Activated naive CD4-positive, alpha-beta T cell treated with anti-CD3 and anti-CD28 coated beads, Interleukin-2, amount 50 U/mL, for 24 hours (primary cell): ENCODE results near the gene MACROH2A1.

ENCODE experiments used
- H3K27ac Mint-ChIP-seq: one replicate; pipeline ENCODE4 v1.8.0; 2021; ENCODE audit warnings: mild to moderate bottlenecking, mixed read lengths
- H3K27me3 Mint-ChIP-seq: one replicate; pipeline ENCODE4 v1.8.0; 2021; ENCODE audit warnings: mixed read lengths
- H3K36me3 Mint-ChIP-seq: one replicate; pipeline ENCODE4 v1.8.0; 2021; ENCODE audit warnings: mixed read lengths
- H3K4me1 Mint-ChIP-seq: one replicate; pipeline ENCODE4 v1.8.0; 2021; ENCODE audit warnings: mixed read lengths
- H3K4me3 Mint-ChIP-seq: one replicate; pipeline ENCODE4 v1.8.0; 2021; ENCODE audit warnings: mild to moderate bottlenecking, mixed read lengths
- H3K9me3 Mint-ChIP-seq: one replicate; pipeline ENCODE4 v1.8.0; 2021; ENCODE audit warnings: mixed read lengths

MACROH2A1 gene

GRCh38 chr5:135394095-135394494 is 4.9 kb downstream of the MACROH2A1 start:
- Mint-ChIP-seq H3K9me3 (no peaks in the 10 kb centered on the region), H3K27me3 (no peaks in the 10 kb centered on the region), H3K4me3 (no peak overlapping the region), H3K27ac (no peak overlapping the region), H3K36me3 (peaks cover 4% of the 10 kb centered on the region), H3K4me1 (peaks cover 81% of the 10 kb centered on the region)

GRCh38 chr5:135393691-135394090 is 5.3 kb downstream of the MACROH2A1 start:
- H3K27me3 Mint-ChIP-seq, result no peaks in the 10 kb centered on the region
- H3K4me3 Mint-ChIP-seq, result no peak overlapping the region
- H3K27ac Mint-ChIP-seq, result no peak overlapping the region
- peaks cover 82% of the 10 kb centered on the region for H3K4me1 Mint-ChIP-seq
- H3K36me3 Mint-ChIP-seq, result peaks cover 4% of the 10 kb centered on the region
- H3K9me3 Mint-ChIP-seq, result no peaks in the 10 kb centered on the region

GRCh38 chr5:135393229-135393628 is 5.8 kb downstream of the MACROH2A1 start:
- Mint-ChIP-seq H3K27me3 (no peaks in the 10 kb centered on the region), H3K9me3 (no peaks in the 10 kb centered on the region), H3K36me3 (peaks cover 8% of the 10 kb centered on the region), H3K4me1 (peaks cover 87% of the 10 kb centered on the region), H3K27ac (no peak overlapping the region), H3K4me3 (no peak overlapping the region)

- Mint-ChIP-seq H3K27me3 (no peaks in the 10 kb centered on the region), H3K9me3 (no peaks in the 10 kb centered on the region), H3K4me1 (peaks cover 87% of the 10 kb centered on the region), H3K36me3 (peaks cover 12% of the 10 kb centered on the region), H3K27ac (no peak overlapping the region), H3K4me3 (no peak overlapping the region)
Observed at GRCh38 chr5:135392256-135392655, 6.8 kb downstream of the MACROH2A1 start.

- peak overlapping the region; percentile 36 for H3K27ac Mint-ChIP-seq
- no peak overlapping the region for H3K4me3 Mint-ChIP-seq
- no peaks in the 10 kb centered on the region for H3K27me3 Mint-ChIP-seq
- H3K36me3 Mint-ChIP-seq, result peaks cover 13% of the 10 kb centered on the region
- no peaks in the 10 kb centered on the region for H3K9me3 Mint-ChIP-seq
- H3K4me1 Mint-ChIP-seq, result peaks cover 87% of the 10 kb centered on the region
Observed at GRCh38 chr5:135391869-135392255, 7.2 kb downstream of the MACROH2A1 start.

- Mint-ChIP-seq H3K36me3 (peaks cover 15% of the 10 kb centered on the region), H3K9me3 (no peaks in the 10 kb centered on the region), H3K4me3 (no peak overlapping the region), H3K4me1 (peaks cover 87% of the 10 kb centered on the region), H3K27me3 (no peaks in the 10 kb centered on the region), H3K27ac (peak overlapping the region; percentile 36)
Observed at GRCh38 chr5:135391116-135391868, 7.7 kb downstream of the MACROH2A1 start.

GRCh38 chr5:135388860-135389435 is 10.1 kb downstream of the MACROH2A1 start:
- H3K27me3 Mint-ChIP-seq, result no peaks in the 10 kb centered on the region
- H3K9me3 Mint-ChIP-seq, result no peaks in the 10 kb centered on the region
- no peak overlapping the region for H3K27ac Mint-ChIP-seq
- peaks cover 17% of the 10 kb centered on the region for H3K36me3 Mint-ChIP-seq
- no peak overlapping the region for H3K4me3 Mint-ChIP-seq
- peaks cover 69% of the 10 kb centered on the region for H3K4me1 Mint-ChIP-seq

- Mint-ChIP-seq H3K4me1 (peaks cover 60% of the 10 kb centered on the region), H3K27me3 (no peaks in the 10 kb centered on the region), H3K4me3 (no peak overlapping the region), H3K9me3 (no peaks in the 10 kb centered on the region), H3K36me3 (peaks cover 18% of the 10 kb centered on the region), H3K27ac (no peak overlapping the region)
Observed at GRCh38 chr5:135387629-135387960, 11.4 kb downstream of the MACROH2A1 start.

- H3K27ac Mint-ChIP-seq, result peak overlapping the region; percentile 15
- H3K9me3 Mint-ChIP-seq, result no peaks in the 10 kb centered on the region
- H3K36me3 Mint-ChIP-seq, result peaks cover 23% of the 10 kb centered on the region
- H3K4me3 Mint-ChIP-seq, result no peak overlapping the region
- peaks cover 60% of the 10 kb centered on the region for H3K4me1 Mint-ChIP-seq
- H3K27me3 Mint-ChIP-seq, result no peaks in the 10 kb centered on the region
Observed at GRCh38 chr5:135386886-135387628, 12.0 kb downstream of the MACROH2A1 start.

GRCh38 chr5:135386096-135386495 is 12.9 kb downstream of the MACROH2A1 start:
- Mint-ChIP-seq H3K4me3 (no peak overlapping the region), H3K27me3 (no peaks in the 10 kb centered on the region), H3K4me1 (peaks cover 54% of the 10 kb centered on the region), H3K36me3 (peaks cover 28% of the 10 kb centered on the region), H3K27ac (no peak overlapping the region), H3K9me3 (no peaks in the 10 kb centered on the region)

GRCh38 chr5:135385576-135385975 is 13.5 kb downstream of the MACROH2A1 start:
- Mint-ChIP-seq H3K4me1 (peaks cover 57% of the 10 kb centered on the region), H3K9me3 (no peaks in the 10 kb centered on the region), H3K4me3 (no peak overlapping the region), H3K27me3 (no peaks in the 10 kb centered on the region), H3K36me3 (peaks cover 28% of the 10 kb centered on the region), H3K27ac (no peak overlapping the region)

GRCh38 chr5:135384898-135385297 is 14.1 kb downstream of the MACROH2A1 start:
- Mint-ChIP-seq H3K27ac (no peak overlapping the region), H3K4me3 (no peak overlapping the region), H3K36me3 (peaks cover 28% of the 10 kb centered on the region), H3K4me1 (peaks cover 53% of the 10 kb centered on the region), H3K27me3 (no peaks in the 10 kb centered on the region), H3K9me3 (no peaks in the 10 kb centered on the region)

- no peaks in the 10 kb centered on the region for H3K27me3 Mint-ChIP-seq
Observed at GRCh38 chr5:135383803-135384495, 15.1 kb downstream of the MACROH2A1 start.

GRCh38 chr5:135382981-135383380 is 16.1 kb downstream of the MACROH2A1 start:
- H3K4me1 Mint-ChIP-seq, result peaks cover 57% of the 10 kb centered on the region

More at GRCh38 chr5:135383803-135384495, 15.1 kb downstream of the MACROH2A1 start:
- Mint-ChIP-seq H3K36me3 (peaks cover 33% of the 10 kb centered on the region), H3K4me1 (peaks cover 55% of the 10 kb centered on the region), H3K27ac (no peak overlapping the region), H3K9me3 (no peaks in the 10 kb centered on the region), H3K4me3 (no peak overlapping the region)

GRCh38 chr5:135382106-135382790 is 16.8 kb downstream of the MACROH2A1 start:
- H3K4me3 Mint-ChIP-seq, result no peak overlapping the region
- no peak overlapping the region for H3K27ac Mint-ChIP-seq
- H3K36me3 Mint-ChIP-seq, result peaks cover 30% of the 10 kb centered on the region
- H3K27me3 Mint-ChIP-seq, result no peaks in the 10 kb centered on the region
- H3K9me3 Mint-ChIP-seq, result no peaks in the 10 kb centered on the region
- peaks cover 57% of the 10 kb centered on the region for H3K4me1 Mint-ChIP-seq

More at GRCh38 chr5:135382981-135383380, 16.1 kb downstream of the MACROH2A1 start:
- Mint-ChIP-seq H3K27me3 (no peaks in the 10 kb centered on the region), H3K9me3 (no peaks in the 10 kb centered on the region), H3K36me3 (peaks cover 31% of the 10 kb centered on the region), H3K4me3 (no peak overlapping the region), H3K27ac (peak overlapping the region; percentile 21)
